ENCODE measurements around the gene TWIST2. TPM values are rescaled to one million over a fixed set of nuclear protein-coding genes. Genes with fewer than 3 reads are reported as not detected.
A peak's percentile ranks its signal among the peaks of the same experiment; 100 is the strongest.

Gene TWIST2
- total and polyA plus RNA-seq, 4 donors, result 2.2 to 9.1 (median 4.3) TPM

- WGBS (ENCODE audit: insufficient coverage), result 90% methylated on average over 15 of the region's 20 CpGs
- H3K27me3 ChIP-seq (ENCODE audit: control insufficient read depth, insufficient read depth, low read length), result no peaks in the 10 kb centered on the region
- H3K4me3 ChIP-seq (ENCODE audit: low read depth, low read length), result no peak overlapping the region
- no peak for DNase-seq (ENCODE audit: low read depth in 4 of 6, low spot score in 6 of 6)
- no peak overlapping the region for H3K27ac ChIP-seq (ENCODE audit: low read depth, low read length)
- no peaks in the 10 kb centered on the region for H3K9me3 ChIP-seq (ENCODE audit: control insufficient read depth, insufficient read depth, low read length)
- peaks cover 3% of the 10 kb centered on the region for H3K36me3 ChIP-seq (ENCODE audit: control insufficient read depth, insufficient read depth, low read length)
- H3K4me1 ChIP-seq (ENCODE audit: control insufficient read depth, insufficient read depth, low read length), result peaks cover 10% of the 10 kb centered on the region
These were observed 58.5 kb downstream of the TWIST2 start for GRCh38 chr2:238906254-238906935.

GRCh38 chr2:238906936-238907716, 59.2 kb downstream of the TWIST2 start:
- no peaks in the 10 kb centered on the region for H3K9me3 ChIP-seq (ENCODE audit: control insufficient read depth, insufficient read depth, low read length)
- no peak for DNase-seq (ENCODE audit: low read depth in 4 of 6, low spot score in 6 of 6)
- peaks cover 3% of the 10 kb centered on the region for H3K36me3 ChIP-seq (ENCODE audit: control insufficient read depth, insufficient read depth, low read length)
- no peaks in the 10 kb centered on the region for H3K27me3 ChIP-seq (ENCODE audit: control insufficient read depth, insufficient read depth, low read length)
- 89% methylated on average over 22 of the region's 24 CpGs for WGBS (ENCODE audit: insufficient coverage)
- H3K4me1 ChIP-seq (ENCODE audit: control insufficient read depth, insufficient read depth, low read length), result peaks cover 10% of the 10 kb centered on the region
- H3K27ac ChIP-seq (ENCODE audit: low read depth, low read length), result no peak overlapping the region
- H3K4me3 ChIP-seq (ENCODE audit: low read depth, low read length), result no peak overlapping the region

GRCh38 chr2:238907717-238908173, 59.9 kb downstream of the TWIST2 start:
- Histone ChIP-seq H3K27me3 (ENCODE audit: control insufficient read depth, insufficient read depth, low read length) (no peaks in the 10 kb centered on the region), H3K27ac (ENCODE audit: low read depth, low read length) (no peak overlapping the region), H3K36me3 (ENCODE audit: control insufficient read depth, insufficient read depth, low read length) (peaks cover 3% of the 10 kb centered on the region), H3K9me3 (ENCODE audit: control insufficient read depth, insufficient read depth, low read length) (no peaks in the 10 kb centered on the region), H3K4me1 (ENCODE audit: control insufficient read depth, insufficient read depth, low read length) (peaks cover 10% of the 10 kb centered on the region), H3K4me3 (ENCODE audit: low read depth, low read length) (no peak overlapping the region)
- WGBS (ENCODE audit: insufficient coverage), result 92% methylated on average over 5 of the region's 5 CpGs
- DNase-seq (ENCODE audit: low read depth in 4 of 6, low spot score in 6 of 6), result no peak

- DNase-seq (ENCODE audit: low read depth in 4 of 6, low spot score in 6 of 6), result peak in 1 of 6 donors; percentile 22
- H3K27ac ChIP-seq (ENCODE audit: low read depth, low read length), result peak overlapping the region; percentile 25
- no peak overlapping the region for H3K4me3 ChIP-seq (ENCODE audit: low read depth, low read length)
- no peaks in the 10 kb centered on the region for H3K27me3 ChIP-seq (ENCODE audit: control insufficient read depth, insufficient read depth, low read length)
- H3K4me1 ChIP-seq (ENCODE audit: control insufficient read depth, insufficient read depth, low read length), result peaks cover 15% of the 10 kb centered on the region
- 47% methylated on average over 42 of the region's 43 CpGs for WGBS (ENCODE audit: insufficient coverage)
- H3K9me3 ChIP-seq (ENCODE audit: control insufficient read depth, insufficient read depth, low read length), result no peaks in the 10 kb centered on the region
- H3K36me3 ChIP-seq (ENCODE audit: control insufficient read depth, insufficient read depth, low read length), result peaks cover 3% of the 10 kb centered on the region
These were observed 61.4 kb downstream of the TWIST2 start for GRCh38 chr2:238908960-238909951.

GRCh38 chr2:238910751-238911351, 63.0 kb downstream of the TWIST2 start:
- Histone ChIP-seq H3K27me3 (ENCODE audit: control insufficient read depth, insufficient read depth, low read length) (no peaks in the 10 kb centered on the region), H3K4me1 (ENCODE audit: control insufficient read depth, insufficient read depth, low read length) (peaks cover 15% of the 10 kb centered on the region), H3K36me3 (ENCODE audit: control insufficient read depth, insufficient read depth, low read length) (peaks cover 3% of the 10 kb centered on the region), H3K9me3 (ENCODE audit: control insufficient read depth, insufficient read depth, low read length) (no peaks in the 10 kb centered on the region), H3K4me3 (ENCODE audit: low read depth, low read length) (no peak overlapping the region), H3K27ac (ENCODE audit: low read depth, low read length) (no peak overlapping the region)
- WGBS (ENCODE audit: insufficient coverage), result 90% methylated on average over 10 of the region's 10 CpGs
- DNase-seq (ENCODE audit: low read depth in 4 of 6, low spot score in 6 of 6), result no peak

GRCh38 chr2:238911376-238912227, 63.7 kb downstream of the TWIST2 start:
- peaks cover 15% of the 10 kb centered on the region for H3K4me1 ChIP-seq (ENCODE audit: control insufficient read depth, insufficient read depth, low read length)
- no peak for DNase-seq (ENCODE audit: low read depth in 4 of 6, low spot score in 6 of 6)
- 85% methylated on average over 17 of the region's 21 CpGs for WGBS (ENCODE audit: insufficient coverage)

GRCh38 chr2:238912228-238912915, 64.5 kb downstream of the TWIST2 start:
- Histone ChIP-seq H3K27ac (ENCODE audit: low read depth, low read length) (no peak overlapping the region), H3K27me3 (ENCODE audit: control insufficient read depth, insufficient read depth, low read length) (no peaks in the 10 kb centered on the region), H3K4me1 (ENCODE audit: control insufficient read depth, insufficient read depth, low read length) (peaks cover 15% of the 10 kb centered on the region), H3K4me3 (ENCODE audit: low read depth, low read length) (no peak overlapping the region), H3K9me3 (ENCODE audit: control insufficient read depth, insufficient read depth, low read length) (no peaks in the 10 kb centered on the region), H3K36me3 (ENCODE audit: control insufficient read depth, insufficient read depth, low read length) (peaks cover 3% of the 10 kb centered on the region)
- 83% methylated on average over 25 of the region's 26 CpGs for WGBS (ENCODE audit: insufficient coverage)
- DNase-seq (ENCODE audit: low read depth in 4 of 6, low spot score in 6 of 6), result no peak

More at GRCh38 chr2:238911376-238912227, 63.7 kb downstream of the TWIST2 start:
- Histone ChIP-seq H3K27ac (ENCODE audit: low read depth, low read length) (no peak overlapping the region), H3K36me3 (ENCODE audit: control insufficient read depth, insufficient read depth, low read length) (peaks cover 3% of the 10 kb centered on the region), H3K9me3 (ENCODE audit: control insufficient read depth, insufficient read depth, low read length) (no peaks in the 10 kb centered on the region), H3K4me3 (ENCODE audit: low read depth, low read length) (no peak overlapping the region), H3K27me3 (ENCODE audit: control insufficient read depth, insufficient read depth, low read length) (no peaks in the 10 kb centered on the region)

All from spinal cord (tissue), 10 donors.